HepG2 (cell line): ENCODE measurements around the gene ALKBH2. TPM values are rescaled to one million over a fixed set of nuclear protein-coding genes. Genes with fewer than 3 reads are reported as not detected.

Experiments
- ARID2 ChIP-seq: sonication (generic); formaldehyde crosslinking; IDR thresholded peaks from 2 replicates; pipeline ENCODE4 v1.8.1; 2022; ENCODE audit warnings: mild to moderate bottlenecking, missing genetic modification reagents, borderline replicate concordance
- CREB3 ChIP-seq: sonication (generic); formaldehyde crosslinking; IDR thresholded peaks from 2 replicates; pipeline ENCODE4 v1.5.0; 2020; ENCODE audit warnings: missing genetic modification reagents
- FOXP4 ChIP-seq: sonication (generic); formaldehyde crosslinking; IDR thresholded peaks from 2 replicates; pipeline ENCODE4 v1.4.0; 2020; ENCODE audit warnings: missing genetic modification reagents
- IRF2 ChIP-seq: IDR thresholded peaks from 2 replicates; pipeline ENCODE4 v1.6.1; 2018; ENCODE audit warnings: missing genetic modification reagents, missing compliant biosample characterization
- JUNB ChIP-seq: sonication (generic); formaldehyde crosslinking; IDR thresholded peaks from 2 replicates; pipeline ENCODE4 v1.8.0; 2022; ENCODE audit warnings: missing genetic modification reagents, mild to moderate bottlenecking, borderline replicate concordance
- KDM6A ChIP-seq: IDR thresholded peaks from 2 replicates; pipeline ENCODE4 v1.6.1; 2016; ENCODE audit warnings: low read depth
- MIXL1 ChIP-seq: IDR thresholded peaks from 2 replicates; pipeline ENCODE4 v1.6.1; 2016
- PAXIP1 ChIP-seq: sonication (generic); formaldehyde crosslinking; conservative IDR thresholded peaks from 2 replicates; pipeline ENCODE4 v1.4.0; 2020; ENCODE audit warnings: mild to moderate bottlenecking, missing genetic modification reagents, moderate library complexity
- PRDM15 ChIP-seq: sonication (generic); formaldehyde crosslinking; IDR thresholded peaks from 2 replicates; pipeline ENCODE4 v1.4.0; 2020; ENCODE audit warnings: missing genetic modification reagents
- PREB ChIP-seq: sonication (generic); formaldehyde crosslinking; IDR thresholded peaks from 2 replicates; pipeline ENCODE4 v1.4.0; 2020; ENCODE audit warnings: missing genetic modification reagents
- RBM39 ChIP-seq: fragments of 200-400 bp; formaldehyde crosslinking; IDR thresholded peaks from one replicate; pipeline ENCODE4 v1.6.1; 2018; ENCODE audit warnings: antibody characterized with exemption, mild to moderate bottlenecking, low read depth, low read length; ENCODE audit not compliant: poor library complexity, severe bottlenecking
- SIN3B ChIP-seq: fragments of 150-350 bp; IDR thresholded peaks from 2 replicates; pipeline ENCODE4 v1.6.1; 2014; ENCODE audit warnings: low read length
- TBX3 ChIP-seq: fragments of 450-650 bp; IDR thresholded peaks from 2 replicates; pipeline ENCODE4 v1.6.1; 2017; ENCODE audit warnings: antibody characterized with exemption, mild to moderate bottlenecking, inconsistent platforms, borderline replicate concordance
- ZBTB1 ChIP-seq: sonication (generic); formaldehyde crosslinking; IDR thresholded peaks from 2 replicates; pipeline ENCODE4 v1.4.0; 2020; ENCODE audit warnings: missing genetic modification reagents, borderline replicate concordance
- ZNF430 ChIP-seq: sonication (generic); formaldehyde crosslinking; IDR thresholded peaks from 2 replicates; pipeline ENCODE4 v1.9.0; 2021; ENCODE audit warnings: mild to moderate bottlenecking, missing genetic modification reagents
- ZNF44 ChIP-seq: sonication (generic); formaldehyde crosslinking; IDR thresholded peaks from 2 replicates; pipeline ENCODE4 v1.5.1; 2020; ENCODE audit warnings: mild to moderate bottlenecking, missing genetic modification reagents
- ZNF460 ChIP-seq: sonication (generic); formaldehyde crosslinking; IDR thresholded peaks from 2 replicates; pipeline ENCODE4 v1.5.1; 2020; ENCODE audit warnings: missing genetic modification reagents, mild to moderate bottlenecking, borderline replicate concordance
- ZNF501 ChIP-seq: sonication (generic); formaldehyde crosslinking; IDR thresholded peaks from 2 replicates; pipeline ENCODE4 v1.5.1; 2020; ENCODE audit warnings: mild to moderate bottlenecking, moderate library complexity, missing genetic modification reagents
- ZNF740 ChIP-seq: sonication (generic); formaldehyde crosslinking; IDR thresholded peaks from 2 replicates; pipeline ENCODE4 v1.4.0; 2020; ENCODE audit warnings: missing genetic modification reagents
- polyA plus RNA-seq, 8 experiments: library from polyadenylated mRNA; depleted of rRNA in 3 of 8; stranded (reverse) in 7 of 8; unstranded in 1 of 8; fragments of >200 nt; fragmentation: Illumina TruSeq in 4 of 8; extraction: Trizol in 4 of 8; gene quantifications; 2 replicates each; pipeline versions ENCODE4 v1.2.1 to v1.2.3, GENCODE V29; 2011 to 2016; ENCODE audit warnings: low read depth in 4 of 8, missing spikeins in 1 of 8, mixed read lengths in 1 of 8; ENCODE audit not compliant: insufficient read depth in 1 of 8
- total RNA-seq, 5 experiments: library from RNA; depleted of rRNA; stranded (reverse); fragments of >200 nt; fragmentation: Illumina TruSeq; extraction: Trizol; gene quantifications; 2 replicates each; pipeline ENCODE4 v1.2.3, GENCODE V29; 2016; ENCODE audit warnings: low read depth in 1 of 5

ALKBH2 gene
- total and polyA plus RNA-seq, 2 of the 13 experiments (the other 11 are each of a cell fraction or from before 2014, with no cell fraction given), result 21.0 to 40.5 TPM

- TF ChIP-seq ZNF430 (CRISPR knock-in tag), result no peak
- TF ChIP-seq MIXL1 (CRISPR knock-in tag), result 0 out of 2 replicates have a peak, but pooled peaks have one; percentile 40
- TF ChIP-seq CREB3 (CRISPR knock-in tag), result no peak
- peak; percentile 59 for TF ChIP-seq PAXIP1 (CRISPR knock-in tag)
- TF ChIP-seq ZNF44, result peak; percentile 67; the same call in 1 of the 2 replicates
- TF ChIP-seq ZNF501 (CRISPR knock-in tag), result no peak
- TF ChIP-seq JUNB (CRISPR knock-in tag), result no peak
- TF ChIP-seq PREB, result no peak
- no peak for TF ChIP-seq RBM39
- TF ChIP-seq ZBTB1, result no peak
- no peak for TF ChIP-seq IRF2 (CRISPR knock-in tag)
- TF ChIP-seq ZNF740 (CRISPR knock-in tag), result no peak
- no peak for TF ChIP-seq PRDM15 (CRISPR knock-in tag)
- no peak for TF ChIP-seq ARID2
- TF ChIP-seq SIN3B, result no peak
- no peak for TF ChIP-seq TBX3
- 0 out of 2 replicates have a peak, but pooled peaks have one; percentile 15 for TF ChIP-seq FOXP4 (CRISPR knock-in tag)
- 0 out of 2 replicates have a peak, but pooled peaks have one; percentile 19 for TF ChIP-seq KDM6A (CRISPR knock-in tag)
- no peak for TF ChIP-seq ZNF460 (CRISPR knock-in tag)
Measured at GRCh38 chr12:109084425-109084824, 8.8 kb downstream of the ALKBH2 start (continued).
